ENCODE measurements around the gene WASF3.

GRCh38 chr13:26697069-26697955 is 139.8 kb downstream of the WASF3 start:
- TF ChIP-seq EZH2 (IDR thresholded peaks at IDR 0.05; ENCODE audit: low read length, unreplicated experiment) (no peak), CTCF (conservative IDR thresholded peaks at IDR 0.05; ENCODE audit: low read depth, low read length) (no peak), EZH2phosphoT487 (IDR thresholded peaks at IDR 0.05; ENCODE audit: borderline replicate concordance, low read length) (no peak)

All from PC-3 (cell line).